PC-9 (cell line): Measurements from ENCODE around the gene POLD2.

Experiments
- CTCF ChIP-seq: fragments of 200-600 bp; sonication (generic); conservative IDR thresholded peaks from 2 replicates; pipeline ENCODE4 v1.6.1; 2017; ENCODE audit warnings: mixed run types, antibody characterized with exemption, mild to moderate bottlenecking, moderate library complexity
- EZH2 ChIP-seq: fragments of 200-600 bp; sonication (generic); IDR thresholded peaks from 2 replicates; pipeline ENCODE4 v1.8.0; 2017; ENCODE audit warnings: antibody characterized with exemption, low read depth

DNA sequence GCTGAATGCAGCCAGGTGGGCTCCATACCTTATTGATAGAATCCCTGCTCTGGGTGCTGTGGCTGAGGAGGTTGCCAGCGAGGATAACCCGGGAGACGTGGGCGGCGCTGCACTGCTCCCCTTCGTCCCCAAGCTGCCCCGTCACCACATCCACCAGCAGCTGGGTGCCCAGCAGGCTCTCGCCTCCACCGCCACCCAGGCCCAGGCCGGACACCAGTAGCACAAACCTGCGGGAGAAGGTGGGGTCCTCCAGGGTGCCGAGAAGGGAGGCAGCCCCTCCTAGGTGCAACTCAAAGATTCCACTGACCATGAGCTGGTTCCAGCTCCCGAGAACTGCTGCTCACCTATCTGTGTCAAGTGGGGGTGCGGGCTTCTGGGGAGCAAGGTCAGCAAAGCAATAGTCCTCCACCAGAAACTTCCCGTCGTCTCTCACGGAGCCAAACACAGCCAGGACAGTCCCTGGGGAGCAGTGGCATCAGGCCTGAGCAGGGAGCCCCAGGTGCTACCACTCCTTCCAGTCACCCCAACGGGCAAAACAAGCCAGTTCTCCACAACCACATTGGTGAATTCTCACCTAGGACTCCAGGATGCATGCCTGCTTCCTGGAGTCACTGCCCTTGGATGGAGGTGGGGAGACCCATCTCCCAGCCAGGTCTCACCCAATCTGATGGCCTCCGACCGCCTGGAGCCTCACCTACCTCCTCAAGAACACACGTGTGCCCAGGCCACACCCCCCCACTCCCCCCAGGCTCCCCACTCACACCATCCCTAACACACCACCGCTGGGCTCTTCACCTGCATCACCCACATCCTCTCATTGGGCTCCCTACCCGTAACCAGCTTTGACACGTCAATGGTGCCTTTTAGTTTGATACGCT is 6.3 kb downstream of the POLD2 start:
- TF ChIP-seq EZH2 (no peak), CTCF (no peak)
